Left forelimb (tissue), 1 donor: ENCODE measurements around the gene BRSK2.

Experiments used
- DNase-seq: peaks from one replicate; pipeline ENCODE4 v3.0.0-alpha.2; 2018; ENCODE audit warnings: low spot score

Gene BRSK2

GRCh38 chr11:1437500-1437899 is 47.8 kb downstream of the BRSK2 start:
- no peak for DNase-seq

- no peak for DNase-seq
Measured at GRCh38 chr11:1438261-1438966, 48.7 kb downstream of the BRSK2 start.

- no peak for DNase-seq
Measured at GRCh38 chr11:1438967-1439330, 49.2 kb downstream of the BRSK2 start.

- no peak for DNase-seq
Measured at GRCh38 chr11:1439341-1439740, 49.6 kb downstream of the BRSK2 start.

GRCh38 chr11:1440066-1440465 is 50.3 kb downstream of the BRSK2 start:
- DNase-seq: no peak

GRCh38 chr11:1440496-1440895 is 50.8 kb downstream of the BRSK2 start:
- no peak for DNase-seq

GRCh38 chr11:1442163-1442562 is 52.4 kb downstream of the BRSK2 start:
- DNase-seq: no peak

GRCh38 chr11:1442807-1443366 is 53.2 kb downstream of the BRSK2 start:
- DNase-seq: no peak

- DNase-seq: no peak
Measured at GRCh38 chr11:1443737-1444136, 54.0 kb downstream of the BRSK2 start.

GRCh38 chr11:1444321-1444720 is 54.6 kb downstream of the BRSK2 start:
- no peak for DNase-seq

- DNase-seq: no peak
Measured at GRCh38 chr11:1444823-1445422, 55.2 kb downstream of the BRSK2 start.

- no peak for DNase-seq
Measured at GRCh38 chr11:1445741-1446445, 56.2 kb downstream of the BRSK2 start.

- no peak for DNase-seq
Measured at GRCh38 chr11:1446623-1447022, 56.9 kb downstream of the BRSK2 start.

- no peak for DNase-seq
Measured at GRCh38 chr11:1447845-1448825, 58.4 kb downstream of the BRSK2 start.

GRCh38 chr11:1448882-1449281 is 59.1 kb downstream of the BRSK2 start:
- no peak for DNase-seq

- DNase-seq: no peak
Measured at GRCh38 chr11:1449490-1450243, 59.9 kb downstream of the BRSK2 start.

GRCh38 chr11:1450344-1450875 is 60.7 kb downstream of the BRSK2 start:
- DNase-seq: no peak

GRCh38 chr11:1450949-1451710 is 61.4 kb downstream of the BRSK2 start:
- no peak for DNase-seq

GRCh38 chr11:1451781-1452470 is 62.2 kb downstream of the BRSK2 start:
- no peak for DNase-seq
